HepG2 (cell line): Measurements from ENCODE around the gene IL3RA. TPM values are rescaled to one million over a fixed set of nuclear protein-coding genes. Genes with fewer than 3 reads are reported as not detected.
A peak's percentile ranks its signal among the peaks of the same experiment; 100 is the strongest.

Experiments used
- ERF ChIP-seq: IDR thresholded peaks from 2 replicates; pipeline ENCODE4 v1.6.1; 2018; ENCODE audit warnings: missing biosample characterization, missing genetic modification reagents
- HNF4A ChIP-seq: sonication (generic); formaldehyde crosslinking; IDR thresholded peaks from 2 replicates; pipeline ENCODE4 v1.4.0; 2020; ENCODE audit warnings: missing genetic modification reagents
- HNF4G ChIP-seq, 2 experiments: sonication (generic) in 1 of 2; formaldehyde crosslinking in 1 of 2; IDR thresholded peaks; 2 replicates each; pipeline versions ENCODE4 v1.4.0 to v1.6.1; 2011 to 2020; ENCODE audit warnings: borderline replicate concordance in 2 of 2, low read depth in 2 of 2, mild to moderate bottlenecking in 2 of 2, low read length in 1 of 2, missing genetic modification reagents in 1 of 2, moderate library complexity in 1 of 2
- IKZF4 ChIP-seq: sonication (generic); formaldehyde crosslinking; IDR thresholded peaks from 2 replicates; pipeline ENCODE4 v1.5.1; 2020; ENCODE audit warnings: borderline replicate concordance, mild to moderate bottlenecking, low read depth, missing genetic modification reagents; ENCODE audit errors: not compliant biosample characterization
- IRF2 ChIP-seq: IDR thresholded peaks from 2 replicates; pipeline ENCODE4 v1.6.1; 2018; ENCODE audit warnings: missing genetic modification reagents, missing compliant biosample characterization
- MIXL1 ChIP-seq: IDR thresholded peaks from 2 replicates; pipeline ENCODE4 v1.6.1; 2016
- RBM22 ChIP-seq: fragments of 200-400 bp; formaldehyde crosslinking; optimal IDR thresholded peaks from 2 replicates; pipeline ENCODE3; 2017; ENCODE audit warnings: mild to moderate bottlenecking, low read length, moderate library complexity
- SIN3A ChIP-seq: IDR thresholded peaks from 2 replicates; pipeline ENCODE4 v1.6.1; 2011; ENCODE audit warnings: low read depth, mild to moderate bottlenecking, control low read depth, low read length, borderline replicate concordance
- SMAD1 ChIP-seq: sonication (generic); formaldehyde crosslinking; IDR thresholded peaks from 2 replicates; pipeline ENCODE4 v1.4.0; 2020; ENCODE audit warnings: missing genetic modification reagents, low read depth, mild to moderate bottlenecking, borderline replicate concordance
- TCF12 ChIP-seq, 2 experiments: fragments of 450-650 bp in 1 of 2; sonication (generic) in 1 of 2; formaldehyde crosslinking in 1 of 2; IDR thresholded peaks; 2 replicates each; pipeline versions ENCODE4 v1.6.1 to v1.8.0; 2017 to 2022; ENCODE audit warnings: antibody characterized with exemption in 1 of 2, mild to moderate bottlenecking in 1 of 2, missing genetic modification reagents in 1 of 2, moderate library complexity in 1 of 2
- ZFAT ChIP-seq: sonication (generic); formaldehyde crosslinking; conservative IDR thresholded peaks from 2 replicates; pipeline ENCODE4 v1.8.1; 2023; ENCODE audit warnings: missing genetic modification reagents, inconsistent platforms
- ZFP36 ChIP-seq: fragments of 150-350 bp; IDR thresholded peaks from 2 replicates; pipeline ENCODE4 v1.6.1; 2018; ENCODE audit warnings: borderline replicate concordance, low read length, low read depth; ENCODE audit not compliant: partially characterized antibody
- ZNF337 ChIP-seq: sonication (generic); formaldehyde crosslinking; IDR thresholded peaks from 2 replicates; pipeline ENCODE4 v1.5.1; 2020; ENCODE audit warnings: missing genetic modification reagents, low read depth, mild to moderate bottlenecking, borderline replicate concordance
- ZNF629 ChIP-seq: sonication (generic); formaldehyde crosslinking; conservative IDR thresholded peaks from 2 replicates; pipeline ENCODE4 v1.5.0; 2020; ENCODE audit warnings: missing genetic modification reagents
- polyA plus RNA-seq, 8 experiments: library from polyadenylated mRNA; depleted of rRNA in 3 of 8; stranded (reverse) in 7 of 8; unstranded in 1 of 8; fragments of >200 nt; fragmentation: Illumina TruSeq in 4 of 8; extraction: Trizol in 4 of 8; gene quantifications; 2 replicates each; pipeline versions ENCODE4 v1.2.1 to v1.2.3, GENCODE V29; 2011 to 2016; ENCODE audit warnings: low read depth in 4 of 8, missing spikeins in 1 of 8, mixed read lengths in 1 of 8; ENCODE audit not compliant: insufficient read depth in 1 of 8
- total RNA-seq, 5 experiments: library from RNA; depleted of rRNA; stranded (reverse); fragments of >200 nt; fragmentation: Illumina TruSeq; extraction: Trizol; gene quantifications; 2 replicates each; pipeline ENCODE4 v1.2.3, GENCODE V29; 2016; ENCODE audit warnings: low read depth in 1 of 5
- TF ChIP-seq, protein P1 (sequence below): sonication (generic); formaldehyde crosslinking; IDR thresholded peaks from 2 replicates; pipeline ENCODE4 v1.4.0; 2020; ENCODE audit warnings: missing genetic modification reagents; ENCODE audit errors: not compliant biosample characterization
- TF ChIP-seq, protein P2 (sequence below): sonication (generic); IDR thresholded peaks from 2 replicates; pipeline ENCODE4 v1.6.1; 2016; ENCODE audit warnings: low read depth, borderline replicate concordance
- TF ChIP-seq, protein P3 (sequence below): sonication (generic); formaldehyde crosslinking; IDR thresholded peaks from 2 replicates; pipeline ENCODE4 v1.5.1; 2020; ENCODE audit warnings: missing genetic modification reagents, mild to moderate bottlenecking, borderline replicate concordance
- TF ChIP-seq, protein P4 (sequence below): sonication (generic); formaldehyde crosslinking; conservative IDR thresholded peaks from 2 replicates; pipeline ENCODE4 v1.8.1; 2023; ENCODE audit warnings: missing genetic modification reagents
- TF ChIP-seq, protein P5 (sequence below): sonication (generic); formaldehyde crosslinking; IDR thresholded peaks from 2 replicates; pipeline ENCODE4 v1.5.0; 2020; ENCODE audit warnings: mild to moderate bottlenecking, missing genetic modification reagents
- TF ChIP-seq, protein P6 (sequence below): sonication (generic); formaldehyde crosslinking; IDR thresholded peaks from 2 replicates; pipeline ENCODE4 v1.4.0; 2020; ENCODE audit warnings: missing genetic modification reagents, borderline replicate concordance

The IL3RA gene
- total and polyA plus RNA-seq, 2 of the 13 experiments (the other 11 are each of a cell fraction or from before 2014, with no cell fraction given) = not detected

DNA sequence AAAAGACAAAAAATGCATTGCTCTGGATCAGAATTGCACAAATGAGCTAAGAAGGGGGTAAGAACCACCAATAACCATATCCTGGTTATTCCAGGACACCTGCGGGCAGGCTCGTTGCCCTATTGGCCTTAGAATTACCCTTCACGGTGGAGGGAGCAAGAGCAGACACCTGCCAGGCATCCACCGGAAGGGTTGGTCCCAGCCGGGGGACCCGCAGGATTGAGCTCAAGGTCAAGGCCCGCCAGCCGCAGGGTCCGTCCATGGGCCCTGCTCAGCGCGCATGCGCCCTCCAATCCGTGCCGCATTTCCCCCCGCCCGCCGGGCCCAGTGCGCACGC, 54.8 kb downstream of the IL3RA start (continued):
- TF ChIP-seq IKZF4 (CRISPR knock-in tag) (no peak), ZNF629 (CRISPR knock-in tag) (no peak), MIXL1 (CRISPR knock-in tag) (no peak), SMAD1 (0 out of 2 replicates have a peak, but pooled peaks have one; percentile 31), ERF (CRISPR knock-in tag) (peak; percentile 57; the same call in 1 of the 2 replicates), SIN3A (peak; percentile 12; the same call in 1 of the 2 replicates), ZNF337 (no peak), HNF4A (peak; percentile 64), TCF12 (IDR thresholded peaks at IDR 0.05) (no peak), TCF12 (CRISPR knock-in tag; IDR thresholded peaks at IDR 0.05) (no peak), ZFAT (CRISPR knock-in tag) (no peak), ZFP36 (no peak), IRF2 (CRISPR knock-in tag) (no peak), RBM22 (peak; percentile 91), HNF4G (IDR thresholded peaks at IDR 0.05; ENCODE audit: borderline replicate concordance, low read depth, low read length) (no peak), HNF4G (CRISPR knock-in tag; IDR thresholded peaks at IDR 0.05; ENCODE audit: borderline replicate concordance, low read depth) (no peak)
- TF ChIP-seq, protein P1, sequence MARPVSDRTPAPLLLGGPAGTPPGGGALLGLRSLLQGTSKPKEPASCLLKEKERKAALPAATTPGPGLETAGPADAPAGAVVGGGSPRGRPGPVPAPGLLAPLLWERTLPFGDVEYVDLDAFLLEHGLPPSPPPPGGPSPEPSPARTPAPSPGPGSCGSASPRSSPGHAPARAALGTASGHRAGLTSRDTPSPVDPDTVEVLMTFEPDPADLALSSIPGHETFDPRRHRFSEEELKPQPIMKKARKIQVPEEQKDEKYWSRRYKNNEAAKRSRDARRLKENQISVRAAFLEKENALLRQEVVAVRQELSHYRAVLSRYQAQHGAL (CRISPR knock-in tag) = no peak
- TF ChIP-seq, protein P2, sequence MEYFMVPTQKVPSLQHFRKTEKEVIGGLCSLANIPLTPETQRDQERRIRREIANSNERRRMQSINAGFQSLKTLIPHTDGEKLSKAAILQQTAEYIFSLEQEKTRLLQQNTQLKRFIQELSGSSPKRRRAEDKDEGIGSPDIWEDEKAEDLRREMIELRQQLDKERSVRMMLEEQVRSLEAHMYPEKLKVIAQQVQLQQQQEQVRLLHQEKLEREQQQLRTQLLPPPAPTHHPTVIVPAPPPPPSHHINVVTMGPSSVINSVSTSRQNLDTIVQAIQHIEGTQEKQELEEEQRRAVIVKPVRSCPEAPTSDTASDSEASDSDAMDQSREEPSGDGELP = peak; percentile 47; the same call in 1 of the 2 replicates
- TF ChIP-seq, protein P3, sequence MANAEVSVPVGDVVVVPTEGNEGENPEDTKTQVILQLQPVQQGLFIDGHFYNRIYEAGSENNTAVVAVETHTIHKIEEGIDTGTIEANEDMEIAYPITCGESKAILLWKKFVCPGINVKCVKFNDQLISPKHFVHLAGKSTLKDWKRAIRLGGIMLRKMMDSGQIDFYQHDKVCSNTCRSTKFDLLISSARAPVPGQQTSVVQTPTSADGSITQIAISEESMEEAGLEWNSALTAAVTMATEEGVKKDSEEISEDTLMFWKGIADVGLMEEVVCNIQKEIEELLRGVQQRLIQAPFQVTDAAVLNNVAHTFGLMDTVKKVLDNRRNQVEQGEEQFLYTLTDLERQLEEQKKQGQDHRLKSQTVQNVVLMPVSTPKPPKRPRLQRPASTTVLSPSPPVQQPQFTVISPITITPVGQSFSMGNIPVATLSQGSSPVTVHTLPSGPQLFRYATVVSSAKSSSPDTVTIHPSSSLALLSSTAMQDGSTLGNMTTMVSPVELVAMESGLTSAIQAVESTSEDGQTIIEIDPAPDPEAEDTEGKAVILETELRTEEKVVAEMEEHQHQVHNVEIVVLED (CRISPR knock-in tag) = no peak; the same call in 1 of the 2 replicates
- TF ChIP-seq, protein P4, sequence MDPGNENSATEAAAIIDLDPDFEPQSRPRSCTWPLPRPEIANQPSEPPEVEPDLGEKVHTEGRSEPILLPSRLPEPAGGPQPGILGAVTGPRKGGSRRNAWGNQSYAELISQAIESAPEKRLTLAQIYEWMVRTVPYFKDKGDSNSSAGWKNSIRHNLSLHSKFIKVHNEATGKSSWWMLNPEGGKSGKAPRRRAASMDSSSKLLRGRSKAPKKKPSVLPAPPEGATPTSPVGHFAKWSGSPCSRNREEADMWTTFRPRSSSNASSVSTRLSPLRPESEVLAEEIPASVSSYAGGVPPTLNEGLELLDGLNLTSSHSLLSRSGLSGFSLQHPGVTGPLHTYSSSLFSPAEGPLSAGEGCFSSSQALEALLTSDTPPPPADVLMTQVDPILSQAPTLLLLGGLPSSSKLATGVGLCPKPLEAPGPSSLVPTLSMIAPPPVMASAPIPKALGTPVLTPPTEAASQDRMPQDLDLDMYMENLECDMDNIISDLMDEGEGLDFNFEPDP (CRISPR knock-in tag) = no peak
- TF ChIP-seq, protein P5, sequence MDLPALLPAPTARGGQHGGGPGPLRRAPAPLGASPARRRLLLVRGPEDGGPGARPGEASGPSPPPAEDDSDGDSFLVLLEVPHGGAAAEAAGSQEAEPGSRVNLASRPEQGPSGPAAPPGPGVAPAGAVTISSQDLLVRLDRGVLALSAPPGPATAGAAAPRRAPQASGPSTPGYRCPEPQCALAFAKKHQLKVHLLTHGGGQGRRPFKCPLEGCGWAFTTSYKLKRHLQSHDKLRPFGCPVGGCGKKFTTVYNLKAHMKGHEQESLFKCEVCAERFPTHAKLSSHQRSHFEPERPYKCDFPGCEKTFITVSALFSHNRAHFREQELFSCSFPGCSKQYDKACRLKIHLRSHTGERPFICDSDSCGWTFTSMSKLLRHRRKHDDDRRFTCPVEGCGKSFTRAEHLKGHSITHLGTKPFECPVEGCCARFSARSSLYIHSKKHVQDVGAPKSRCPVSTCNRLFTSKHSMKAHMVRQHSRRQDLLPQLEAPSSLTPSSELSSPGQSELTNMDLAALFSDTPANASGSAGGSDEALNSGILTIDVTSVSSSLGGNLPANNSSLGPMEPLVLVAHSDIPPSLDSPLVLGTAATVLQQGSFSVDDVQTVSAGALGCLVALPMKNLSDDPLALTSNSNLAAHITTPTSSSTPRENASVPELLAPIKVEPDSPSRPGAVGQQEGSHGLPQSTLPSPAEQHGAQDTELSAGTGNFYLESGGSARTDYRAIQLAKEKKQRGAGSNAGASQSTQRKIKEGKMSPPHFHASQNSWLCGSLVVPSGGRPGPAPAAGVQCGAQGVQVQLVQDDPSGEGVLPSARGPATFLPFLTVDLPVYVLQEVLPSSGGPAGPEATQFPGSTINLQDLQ (CRISPR knock-in tag) = no peak
- TF ChIP-seq, protein P6, sequence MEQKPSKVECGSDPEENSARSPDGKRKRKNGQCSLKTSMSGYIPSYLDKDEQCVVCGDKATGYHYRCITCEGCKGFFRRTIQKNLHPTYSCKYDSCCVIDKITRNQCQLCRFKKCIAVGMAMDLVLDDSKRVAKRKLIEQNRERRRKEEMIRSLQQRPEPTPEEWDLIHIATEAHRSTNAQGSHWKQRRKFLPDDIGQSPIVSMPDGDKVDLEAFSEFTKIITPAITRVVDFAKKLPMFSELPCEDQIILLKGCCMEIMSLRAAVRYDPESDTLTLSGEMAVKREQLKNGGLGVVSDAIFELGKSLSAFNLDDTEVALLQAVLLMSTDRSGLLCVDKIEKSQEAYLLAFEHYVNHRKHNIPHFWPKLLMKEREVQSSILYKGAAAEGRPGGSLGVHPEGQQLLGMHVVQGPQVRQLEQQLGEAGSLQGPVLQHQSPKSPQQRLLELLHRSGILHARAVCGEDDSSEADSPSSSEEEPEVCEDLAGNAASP (CRISPR knock-in tag) = peak; percentile 33; the same call in 1 of the 2 replicates
